Effector memory CD4-positive, alpha-beta T cell (primary cell): ENCODE data around the gene HJV.

Source experiments
- DNase-seq, 3 donors: peaks; one replicate each; pipeline ENCODE4 v3.0.0-alpha.2; 2020
- H3K27ac ChIP-seq: 2 replicates; pipeline ENCODE4 v1.7.0; 2013; ENCODE audit warnings: mild to moderate bottlenecking, low read length, moderate library complexity; ENCODE audit not compliant: insufficient read depth, poor library complexity, severe bottlenecking
- H3K27me3 ChIP-seq: replicated peaks from 2 replicates; pipeline ENCODE4 v1.7.0; 2013; ENCODE audit warnings: mild to moderate bottlenecking, low read length; ENCODE audit not compliant: insufficient read depth, control insufficient read depth, poor library complexity, severe bottlenecking
- H3K36me3 ChIP-seq: 2 replicates; pipeline ENCODE4 v1.7.0; 2013; ENCODE audit warnings: mild to moderate bottlenecking, low read length, moderate library complexity; ENCODE audit not compliant: control insufficient read depth, insufficient read depth
- H3K4me1 ChIP-seq: 2 replicates; pipeline ENCODE4 v1.7.0; 2013; ENCODE audit warnings: low read length, mild to moderate bottlenecking; ENCODE audit not compliant: control insufficient read depth, insufficient read depth, poor library complexity, severe bottlenecking
- H3K4me3 ChIP-seq: 2 replicates; pipeline ENCODE4 v1.7.0; 2013; ENCODE audit warnings: low read length, low read depth, mild to moderate bottlenecking; ENCODE audit not compliant: insufficient read depth, poor library complexity, severe bottlenecking
- H3K9me3 ChIP-seq: 2 replicates; pipeline ENCODE4 v1.7.0; 2013; ENCODE audit warnings: mild to moderate bottlenecking, low read length, moderate library complexity; ENCODE audit not compliant: control insufficient read depth

Gene HJV

GRCh38 chr1:145993618-145994390 is 27.7 kb downstream of the HJV start:
- Histone ChIP-seq H3K4me1 (peaks cover 17% of the 10 kb centered on the region), H3K27ac (peak overlapping the region; percentile 96), H3K9me3 (no peaks in the 10 kb centered on the region), H3K36me3 (peaks cover 35% of the 10 kb centered on the region), H3K4me3 (peak overlapping the region; percentile 95), H3K27me3 (no peaks in the 10 kb centered on the region)
- DNase-seq = no peak

DNA sequence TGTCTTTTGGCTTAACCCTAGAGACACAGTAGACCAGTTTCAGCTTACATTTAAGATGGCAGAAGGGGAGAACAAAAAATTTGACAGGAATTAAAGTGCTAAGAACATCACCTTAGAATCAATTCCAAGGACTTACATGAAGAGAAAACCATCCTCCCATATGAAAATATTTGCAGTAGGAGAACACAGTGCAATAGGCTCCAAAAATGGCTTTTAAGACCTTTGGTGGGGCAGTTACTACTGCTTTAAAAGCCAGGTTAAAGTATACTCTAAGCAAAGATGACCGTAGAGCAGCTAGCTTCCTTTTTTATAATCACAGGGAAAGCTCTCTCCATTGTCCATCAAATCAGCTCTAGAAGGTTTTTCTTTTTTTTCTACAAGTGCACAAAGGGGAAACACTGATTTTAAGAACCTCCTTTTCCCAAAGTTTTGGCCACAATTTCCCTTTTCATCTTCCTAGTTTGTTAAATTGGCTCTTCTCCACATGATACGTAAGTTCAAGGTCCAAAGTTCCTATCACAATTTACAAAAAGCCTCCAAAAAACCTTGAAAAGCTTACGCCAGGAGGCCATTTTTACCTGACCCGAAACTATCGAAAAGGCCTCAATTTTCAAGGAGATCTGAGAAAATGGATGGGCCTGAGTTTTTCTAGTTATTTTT is 28.4 kb downstream of the HJV start:
- H3K9me3 ChIP-seq = no peaks in the 10 kb centered on the region
- peak overlapping the region; percentile 95 for H3K4me3 ChIP-seq
- peak overlapping the region; percentile 96 for H3K27ac ChIP-seq
- DNase-seq = no peak
- H3K27me3 ChIP-seq = no peaks in the 10 kb centered on the region
- peaks cover 35% of the 10 kb centered on the region for H3K36me3 ChIP-seq
- peaks cover 10% of the 10 kb centered on the region for H3K4me1 ChIP-seq

GRCh38 chr1:145992502-145992936 is 29.0 kb downstream of the HJV start:
- Histone ChIP-seq H3K4me3 (peak overlapping the region; percentile 95), H3K27ac (peak overlapping the region; percentile 15), H3K4me1 (peaks cover 10% of the 10 kb centered on the region), H3K27me3 (no peaks in the 10 kb centered on the region), H3K9me3 (no peaks in the 10 kb centered on the region), H3K36me3 (peaks cover 35% of the 10 kb centered on the region)
- no peak for DNase-seq

- H3K27me3 ChIP-seq = no peaks in the 10 kb centered on the region
- no peak overlapping the region for H3K4me3 ChIP-seq
- no peak for DNase-seq
- peaks cover 35% of the 10 kb centered on the region for H3K36me3 ChIP-seq
- H3K4me1 ChIP-seq = peaks cover 10% of the 10 kb centered on the region
- no peaks in the 10 kb centered on the region for H3K9me3 ChIP-seq
- no peak overlapping the region for H3K27ac ChIP-seq
These were observed 29.7 kb downstream of the HJV start for GRCh38 chr1:145991735-145992412.

DNA sequence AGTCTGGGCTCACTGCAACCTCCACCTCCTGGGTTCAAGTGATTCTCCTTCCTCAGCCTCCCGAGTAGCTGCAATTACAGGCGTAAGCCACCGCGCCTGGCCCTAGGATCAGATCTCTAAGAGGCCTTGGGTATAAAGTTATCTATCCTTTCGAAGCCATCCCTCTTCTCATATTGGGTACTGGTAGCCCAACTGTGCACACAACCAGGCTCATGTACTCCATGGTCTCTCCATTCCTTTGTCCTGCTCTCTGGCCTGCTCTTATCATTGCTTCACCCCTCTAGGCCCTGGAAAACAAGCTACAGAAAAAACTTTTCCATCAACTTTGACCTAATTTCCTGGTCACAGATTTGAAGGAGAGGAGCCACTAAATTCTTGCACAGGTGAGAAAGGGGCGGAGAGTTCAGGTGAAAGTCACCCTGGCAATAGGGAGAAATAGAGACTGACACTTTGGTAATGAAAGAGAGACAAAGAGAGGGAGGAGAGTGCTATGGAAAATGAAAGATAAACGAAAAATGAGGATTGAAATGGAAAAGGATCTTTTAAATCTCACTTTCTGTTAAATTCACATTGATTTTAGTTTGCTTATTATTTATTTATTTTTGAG is 31.2 kb downstream of the HJV start:
- DNase-seq = no peak
- Histone ChIP-seq H3K27me3 (no peaks in the 10 kb centered on the region), H3K4me3 (no peak overlapping the region), H3K27ac (no peak overlapping the region), H3K36me3 (peaks cover 27% of the 10 kb centered on the region), H3K4me1 (peaks cover 19% of the 10 kb centered on the region), H3K9me3 (no peaks in the 10 kb centered on the region)

DNA sequence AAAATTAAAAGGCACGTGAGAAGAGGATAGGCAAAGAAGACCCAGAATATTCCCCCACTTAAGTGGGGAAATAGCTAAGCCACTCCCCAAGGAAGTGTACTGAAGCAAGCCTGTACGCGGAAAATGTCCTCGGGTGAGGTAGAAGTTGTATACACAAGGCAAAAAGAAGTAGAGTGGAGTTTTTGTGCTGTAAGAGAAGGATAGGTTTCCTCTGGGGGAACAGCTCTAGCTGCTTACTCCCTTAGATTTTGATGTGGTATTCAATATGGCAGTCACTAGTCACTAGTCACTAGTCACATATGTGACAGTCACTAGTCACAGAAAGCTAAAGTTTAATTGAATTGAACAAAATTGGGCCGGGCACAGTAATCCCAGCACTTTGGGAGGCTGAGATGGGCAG is 32.8 kb downstream of the HJV start:
- H3K27ac ChIP-seq = no peak overlapping the region
- peaks cover 35% of the 10 kb centered on the region for H3K4me1 ChIP-seq
- DNase-seq = no peak
- H3K4me3 ChIP-seq = no peak overlapping the region
- H3K36me3 ChIP-seq = peaks cover 11% of the 10 kb centered on the region
- H3K9me3 ChIP-seq = no peaks in the 10 kb centered on the region
- no peaks in the 10 kb centered on the region for H3K27me3 ChIP-seq

DNA sequence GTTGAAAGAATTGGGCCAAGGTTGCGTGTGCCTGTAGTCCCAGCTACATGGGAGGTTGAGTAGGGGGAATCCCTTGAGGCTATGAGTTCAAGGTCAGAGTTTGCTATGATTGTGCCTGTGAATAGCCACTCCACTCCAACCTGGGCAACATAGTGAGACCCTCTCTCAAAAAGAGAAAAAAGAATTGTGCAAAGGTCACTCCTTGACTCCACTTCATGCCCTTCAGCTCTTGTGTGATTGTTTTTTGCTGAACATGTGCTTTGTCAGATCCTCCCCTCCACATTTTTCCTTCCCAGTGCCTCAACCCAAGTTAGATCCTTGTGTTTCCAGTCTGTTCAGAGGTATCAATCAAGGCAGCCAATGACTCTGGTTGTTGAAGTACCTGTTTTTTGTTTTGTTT is 33.6 kb downstream of the HJV start:
- Histone ChIP-seq H3K4me3 (no peak overlapping the region), H3K36me3 (peaks cover 2% of the 10 kb centered on the region), H3K27me3 (no peaks in the 10 kb centered on the region), H3K4me1 (peaks cover 34% of the 10 kb centered on the region), H3K9me3 (no peaks in the 10 kb centered on the region), H3K27ac (no peak overlapping the region)
- no peak for DNase-seq

DNA sequence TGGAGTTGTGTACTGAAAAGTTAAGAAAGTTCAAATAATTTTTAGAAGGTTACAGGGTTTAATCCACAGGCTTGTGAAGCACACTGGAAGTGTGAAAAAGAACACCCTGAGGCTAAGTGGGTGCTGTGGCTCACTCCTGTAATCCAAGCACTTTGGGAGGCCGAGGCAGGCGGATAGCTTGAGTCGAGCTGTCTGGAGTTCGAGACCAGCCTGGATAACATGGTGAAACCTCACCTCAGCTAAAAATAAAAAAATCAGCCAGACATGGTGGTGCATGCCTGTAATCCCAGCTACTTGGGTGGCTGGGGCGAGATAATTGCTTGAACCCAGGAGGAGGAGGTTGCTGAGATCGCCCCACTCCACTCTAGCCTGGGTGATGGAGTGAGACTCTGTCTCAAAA is 35.0 kb downstream of the HJV start:
- Histone ChIP-seq H3K36me3 (no peaks in the 10 kb centered on the region), H3K27me3 (no peaks in the 10 kb centered on the region), H3K27ac (no peak overlapping the region), H3K4me1 (peaks cover 47% of the 10 kb centered on the region), H3K4me3 (no peak overlapping the region), H3K9me3 (no peaks in the 10 kb centered on the region)
- no peak for DNase-seq

GRCh38 chr1:145985502-145986439 is 35.8 kb downstream of the HJV start:
- Histone ChIP-seq H3K4me3 (peak overlapping the region; percentile 16), H3K9me3 (no peaks in the 10 kb centered on the region), H3K36me3 (no peaks in the 10 kb centered on the region), H3K27me3 (no peaks in the 10 kb centered on the region), H3K4me1 (peaks cover 54% of the 10 kb centered on the region), H3K27ac (peak overlapping the region; percentile 45)
- DNase-seq = no peak
